IMR-90 (cell line): ENCODE results near the gene FCGR2B. TPM values are rescaled to one million over a fixed set of nuclear protein-coding genes. Genes with fewer than 3 reads are reported as not detected.

Source experiments
- ATAC-seq: fragments of 200-7000 bp; cut with Tn5 transposase; 2 replicates; pipeline ENCODE4 v1.9.1; 2020; ENCODE audit warnings: low read depth, mild to moderate bottlenecking, moderate library complexity
- BruUV-seq: library from RNA; stranded (reverse); fragments of 400-500 nt; replicated peaks from 2 replicates; lab custom pipeline; 2021; lab: Mats Ljungman, UMichigan
- CTCF ChIA-PET: fragments of 300-600 bp; formaldehyde crosslinking; extraction: SDS; loops from one replicate; lab custom pipeline; 2021; ENCODE audit warnings: antibody characterized with exemption; lab: Yijun Ruan, JAX
- POLR2A ChIA-PET: fragments of 300-600 bp; sonication (Branson Sonifier 250); formaldehyde crosslinking; loops from one replicate; lab custom pipeline; 2022; ENCODE audit warnings: antibody characterized with exemption; ENCODE audit not compliant: unreplicated experiment; lab: Charles Lee
- DNase-seq: peaks from one replicate; pipeline ENCODE4 v3.0.0; 2013
- H2AFZ ChIP-seq: replicated peaks from 2 replicates; pipeline ENCODE3; 2013; ENCODE audit warnings: low read length, mild to moderate bottlenecking; ENCODE audit not compliant: poor library complexity
- H2AK5ac ChIP-seq: 2 replicates; pipeline ENCODE4 v1.6.1; 2013; ENCODE audit warnings: low read depth, low read length, inconsistent platforms
- H2AK9ac ChIP-seq: replicated peaks from 2 replicates; pipeline ENCODE3; 2013; ENCODE audit warnings: mild to moderate bottlenecking, low read depth, low read length, moderate library complexity; ENCODE audit not compliant: poor library complexity
- H2BK120ac ChIP-seq: 2 replicates; pipeline ENCODE4 v1.6.1; 2013; ENCODE audit warnings: low read depth, low read length, inconsistent platforms
- H2BK15ac ChIP-seq: 3 replicates; pipeline ENCODE4 v1.6.1; 2013; ENCODE audit warnings: low read depth, low read length, inconsistent platforms
- H2BK20ac ChIP-seq: 2 replicates; pipeline ENCODE4 v1.6.1; 2013; ENCODE audit warnings: low read depth, mild to moderate bottlenecking, inconsistent platforms, low read length, moderate library complexity
- H2BK5ac ChIP-seq: 2 replicates; pipeline ENCODE4 v1.6.1; 2013; ENCODE audit warnings: mild to moderate bottlenecking, low read depth, low read length, inconsistent platforms; ENCODE audit not compliant: poor library complexity, severe bottlenecking
- H3K14ac ChIP-seq: replicated peaks from 2 replicates; pipeline ENCODE4 v1.6.1; 2013; ENCODE audit warnings: low read depth, low read length, inconsistent platforms
- H3K18ac ChIP-seq: 2 replicates; pipeline ENCODE4 v1.6.1; 2013; ENCODE audit warnings: low read depth, low read length, control low read depth
- H3K23ac ChIP-seq: 2 replicates; pipeline ENCODE4 v1.6.1; 2013; ENCODE audit warnings: low read depth, low read length, inconsistent platforms
- H3K27ac ChIP-seq: 2 replicates; pipeline ENCODE4 v1.5.1; 2013; ENCODE audit warnings: mild to moderate bottlenecking, control low read depth, low read length; ENCODE audit not compliant: insufficient read depth
- H3K27me3 ChIP-seq: 2 replicates; pipeline ENCODE4 v1.6.1; 2013; ENCODE audit warnings: low read length; ENCODE audit not compliant: control insufficient read depth, insufficient read depth
- H3K36me3 ChIP-seq: 2 replicates; pipeline ENCODE4 v1.6.1; 2013; ENCODE audit warnings: low read length, mixed read lengths; ENCODE audit not compliant: control insufficient read depth, insufficient read depth
- H3K4ac ChIP-seq: 2 replicates; pipeline ENCODE4 v1.6.1; 2013; ENCODE audit warnings: low read depth, low read length, inconsistent platforms
- H3K4me1 ChIP-seq: 2 replicates; pipeline ENCODE4 v1.6.1; 2013; ENCODE audit warnings: low read length, mixed read lengths; ENCODE audit not compliant: control insufficient read depth, insufficient read depth
- H3K4me2 ChIP-seq: 2 replicates; pipeline ENCODE4 v1.6.1; 2013; ENCODE audit warnings: low read depth, mild to moderate bottlenecking, control low read depth, low read length, moderate library complexity
- H3K4me3 ChIP-seq: 2 replicates; pipeline ENCODE4 v1.5.1; 2013; ENCODE audit warnings: low read depth, mild to moderate bottlenecking, control low read depth, low read length, moderate library complexity; ENCODE audit not compliant: insufficient read depth
- H3K56ac ChIP-seq: 2 replicates; pipeline ENCODE4 v1.6.1; 2013; ENCODE audit warnings: low read length, inconsistent platforms; ENCODE audit not compliant: insufficient read depth; ENCODE audit errors: extremely low read depth
- H3K79me1 ChIP-seq, 2 experiments: 2 replicates each; pipeline ENCODE4 v1.6.1; 2013; ENCODE audit warnings: low read length in 2 of 2, inconsistent platforms in 1 of 2, low read depth in 1 of 2
- H3K9ac ChIP-seq: 2 replicates; pipeline ENCODE4 v1.6.1; 2013; ENCODE audit warnings: low read depth, low read length, control low read depth
- H3K9me1 ChIP-seq: 2 replicates; pipeline ENCODE4 v1.6.1; 2013; ENCODE audit warnings: low read length, inconsistent platforms; ENCODE audit not compliant: insufficient read depth
- H3K9me3 ChIP-seq: 2 replicates; pipeline ENCODE4 v1.6.1; 2013; ENCODE audit warnings: low read length; ENCODE audit not compliant: control insufficient read depth, insufficient read depth
- H4K20me1 ChIP-seq: 2 replicates; pipeline ENCODE4 v1.6.1; 2013; ENCODE audit warnings: low read length, inconsistent platforms; ENCODE audit not compliant: insufficient read depth
- H4K5ac ChIP-seq: 2 replicates; pipeline ENCODE4 v1.6.1; 2013; ENCODE audit warnings: mild to moderate bottlenecking, low read depth, low read length, control low read depth
- H4K8ac ChIP-seq, 2 experiments: 2 replicates each; pipeline ENCODE4 v1.6.1; 2013; ENCODE audit warnings: low read depth in 2 of 2, low read length in 2 of 2, control low read depth in 1 of 2, inconsistent platforms in 1 of 2
- H4K91ac ChIP-seq: 2 replicates; pipeline ENCODE4 v1.6.1; 2013; ENCODE audit warnings: low read depth, low read length, inconsistent platforms; ENCODE audit not compliant: insufficient read depth
- BHLHE40 ChIP-seq: fragments of 150-350 bp; IDR thresholded peaks from 2 replicates; pipeline ENCODE4 v1.6.1; 2016; ENCODE audit warnings: mild to moderate bottlenecking, low read depth, low read length
- CEBPB ChIP-seq: IDR thresholded peaks from 2 replicates; pipeline ENCODE4 v1.6.1; 2012; ENCODE audit warnings: low read depth, low read length, improper control_type of control experiment
- CHD1 ChIP-seq: IDR thresholded peaks from 2 replicates; pipeline ENCODE4 v1.6.1; 2012; ENCODE audit warnings: low read depth, low read length, improper control_type of control experiment
- CTCF ChIP-seq: conservative IDR thresholded peaks from 2 replicates; pipeline ENCODE4 v1.5.1; 2012; ENCODE audit warnings: mild to moderate bottlenecking, low read depth, low read length, improper control_type of control experiment
- ELK1 ChIP-seq: fragments of 150-350 bp; IDR thresholded peaks from 2 replicates; pipeline ENCODE4 v1.6.1; 2016; ENCODE audit warnings: low read depth, mild to moderate bottlenecking, low read length, moderate library complexity, borderline replicate concordance
- FOS ChIP-seq: fragments of 150-350 bp; IDR thresholded peaks from 2 replicates; pipeline ENCODE4 v1.6.1; 2016; ENCODE audit warnings: low read depth, low read length
- MAFK ChIP-seq: IDR thresholded peaks from 2 replicates; pipeline ENCODE4 v1.6.1; 2012; ENCODE audit warnings: low read depth, low read length, improper control_type of control experiment
- MXI1 ChIP-seq: IDR thresholded peaks from 2 replicates; pipeline ENCODE4 v1.6.1; 2012; ENCODE audit warnings: low read depth, mild to moderate bottlenecking, low read length, moderate library complexity, borderline replicate concordance
- NFE2L2 ChIP-seq: fragments of 150-350 bp; IDR thresholded peaks from 2 replicates; pipeline ENCODE4 v1.6.1; 2016; ENCODE audit warnings: low read depth, mild to moderate bottlenecking, low read length
- RAD21 ChIP-seq: IDR thresholded peaks from 2 replicates; pipeline ENCODE4 v1.6.1; 2012; ENCODE audit warnings: low read length, improper control_type of control experiment
- RCOR1 ChIP-seq: IDR thresholded peaks from 2 replicates; pipeline ENCODE4 v1.6.1; 2012; ENCODE audit warnings: mild to moderate bottlenecking, low read length, improper control_type of control experiment; ENCODE audit not compliant: insufficient replicate concordance
- RFX5 ChIP-seq: IDR thresholded peaks from 2 replicates; pipeline ENCODE4 v1.8.0; 2012; ENCODE audit warnings: low read depth, mild to moderate bottlenecking, low read length, moderate library complexity
- SMC3 ChIP-seq: fragments of 150-350 bp; IDR thresholded peaks from 2 replicates; pipeline ENCODE4 v1.6.1; 2016; ENCODE audit warnings: low read depth, mild to moderate bottlenecking, antibody characterized with exemption, low read length, moderate library complexity
- USF2 ChIP-seq: fragments of 150-350 bp; IDR thresholded peaks from 2 replicates; pipeline ENCODE4 v1.6.1; 2017; ENCODE audit warnings: mild to moderate bottlenecking, antibody characterized with exemption, low read length, low read depth
- WGBS, 2 experiments: methylation state at CpG; one replicate each; pipeline versions ENCODE4 v1.1.5 to v1.1.7; 2013; ENCODE audit warnings: missing lambda C conversion rate in 2 of 2; ENCODE audit not compliant: insufficient read length in 1 of 2; ENCODE audit errors: extremely low coverage in 2 of 2; 5-methylcytosine and 5-hydroxymethylcytosine counted together
- dilution Hi-C: fragments of 300-500 bp; cut with HindIII; formaldehyde crosslinking; loops from one replicate; pipeline ENCODE4 v1.14.3; 2018; ENCODE audit warnings: low sequenced_read_pairs; ENCODE audit not compliant: unreplicated experiment
- in situ Hi-C: fragments of 300-500 bp; cut with MboI; formaldehyde crosslinking; loops from 3 replicates; pipeline ENCODE4 v1.14.3; 2019; ENCODE audit warnings: low sequenced_read_pairs, inconsistent platforms, mixed read lengths
- intact Hi-C: fragments of 100-400 bp; cut with micrococcal nuclease; formaldehyde crosslinking; loops from 2 replicates; pipeline ENCODE4 v1.10.0; 2022
- polyA plus RNA-seq, 3 experiments: library from polyadenylated mRNA; depleted of rRNA; stranded (reverse); fragments of >200 nt; gene quantifications; 2 replicates each; pipeline ENCODE4 v1.2.3, GENCODE V29; 2012; ENCODE audit warnings: low replicate concordance in 1 of 3
- total RNA-seq: library from RNA; depleted of rRNA; stranded (reverse); fragments of >200 nt; gene quantifications from 2 replicates; pipeline ENCODE4 v1.2.3, GENCODE V29; 2012

FCGR2B gene
- total and polyA plus RNA-seq, 2 of the 4 experiments (the other 2 are of a cell fraction): not detected

- Histone ChIP-seq H3K56ac (no peak overlapping the region), H4K8ac (no peak overlapping the region), H3K27me3 (peaks cover 5% of the 10 kb centered on the region), H3K4me2 (no peak overlapping the region), H3K14ac (no peak overlapping the region), H3K4me1 (no peaks in the 10 kb centered on the region), H3K4me3 (no peak overlapping the region), H4K5ac (no peak overlapping the region), H4K20me1 (no peaks in the 10 kb centered on the region), H2BK5ac (no peak overlapping the region), H2AK9ac (no peak overlapping the region), H3K9ac (no peak overlapping the region), H2BK20ac (no peak overlapping the region), H3K36me3 (no peaks in the 10 kb centered on the region), H3K79me1 (no peaks in the 10 kb centered on the region), H3K23ac (no peak overlapping the region), H3K9me1 (no peaks in the 10 kb centered on the region), H3K9me3 (no peaks in the 10 kb centered on the region), H3K27ac (no peak overlapping the region), H2BK120ac (no peak overlapping the region), H4K91ac (no peak overlapping the region), H2BK15ac (no peak overlapping the region), H3K4ac (no peak overlapping the region), H2AFZ (no peak overlapping the region), H3K18ac (no peak overlapping the region), H2AK5ac (no peak overlapping the region)
- 46% methylated on average over 3 of the region's 5 CpGs; no CpG with 5 or more reads in 1 of the 2 experiments for WGBS, 2 experiments
- dilution Hi-C loops (no loop called here), in situ Hi-C loops (no loop called here), intact Hi-C loops (no loop called here)
- CTCF ChIA-PET: no interaction called here
- DNase-seq (no peak), ATAC-seq (no peak)
- POLR2A ChIA-PET: no interaction called here
- no peak for TF ChIP-seq MXI1
- TF ChIP-seq RCOR1: no peak
- TF ChIP-seq ELK1: no peak
- TF ChIP-seq CEBPB: no peak
- TF ChIP-seq CTCF: no peak
- TF ChIP-seq BHLHE40: no peak
- TF ChIP-seq USF2: no peak
- no peak for TF ChIP-seq RFX5
- TF ChIP-seq NFE2L2: no peak
- TF ChIP-seq CHD1: no peak
- no peak for TF ChIP-seq RAD21
- TF ChIP-seq SMC3: no peak
- TF ChIP-seq MAFK: no peak
- no peak for TF ChIP-seq FOS
- no TSS peak for BruUV-seq
These were observed 14.2 kb downstream of the FCGR2B start for GRCh38 chr1:161676958-161677689.
